ENCODE measurements around the gene CCM2.
A peak's percentile ranks its signal among the peaks of the same experiment; 100 is the strongest.

The CCM2 gene

GRCh38 chr7:44998153-44998871 lies 1.7 kb upstream of the CCM2 start:
- no peaks in the 10 kb centered on the region for H3K9me3 Mint-ChIP-seq
- H3K27ac Mint-ChIP-seq, result peak overlapping the region; percentile 75
- H3K27me3 Mint-ChIP-seq (ENCODE audit: low read depth), result no peaks in the 10 kb centered on the region
- peaks cover 6% of the 10 kb centered on the region for H3K36me3 Mint-ChIP-seq (ENCODE audit: low read depth)
- H3K4me1 Mint-ChIP-seq (ENCODE audit: low read depth), result peaks cover 39% of the 10 kb centered on the region
- H3K4me3 Mint-ChIP-seq, result peak overlapping the region; percentile 81

GRCh38 chr7:44999245-45000092 lies 532 bp upstream of the CCM2 start:
- Mint-ChIP-seq H3K36me3 (ENCODE audit: low read depth) (peaks cover 9% of the 10 kb centered on the region), H3K27ac (peak overlapping the region; percentile 87), H3K27me3 (ENCODE audit: low read depth) (no peaks in the 10 kb centered on the region), H3K4me1 (ENCODE audit: low read depth) (peaks cover 41% of the 10 kb centered on the region), H3K9me3 (no peaks in the 10 kb centered on the region), H3K4me3 (peak overlapping the region; percentile 82)

- peaks cover 33% of the 10 kb centered on the region for H3K4me1 Mint-ChIP-seq (ENCODE audit: low read depth)
- peak overlapping the region; percentile 91 for H3K4me3 Mint-ChIP-seq
- H3K27me3 Mint-ChIP-seq (ENCODE audit: low read depth), result no peaks in the 10 kb centered on the region
- H3K36me3 Mint-ChIP-seq (ENCODE audit: low read depth), result peaks cover 17% of the 10 kb centered on the region
- peak overlapping the region; percentile 85 for H3K27ac Mint-ChIP-seq
- H3K9me3 Mint-ChIP-seq, result no peaks in the 10 kb centered on the region
These were observed 1.2 kb downstream of the CCM2 start for GRCh38 chr7:45001138-45001694.

- no peak overlapping the region for H3K27ac Mint-ChIP-seq
- H3K4me3 Mint-ChIP-seq, result peak overlapping the region; percentile 91
- peaks cover 32% of the 10 kb centered on the region for H3K4me1 Mint-ChIP-seq (ENCODE audit: low read depth)
- H3K9me3 Mint-ChIP-seq, result no peaks in the 10 kb centered on the region
- peaks cover 19% of the 10 kb centered on the region for H3K36me3 Mint-ChIP-seq (ENCODE audit: low read depth)
- H3K27me3 Mint-ChIP-seq (ENCODE audit: low read depth), result no peaks in the 10 kb centered on the region
These were observed 1.8 kb downstream of the CCM2 start for GRCh38 chr7:45001826-45002225.

- no peak overlapping the region for H3K4me3 Mint-ChIP-seq
- peaks cover 45% of the 10 kb centered on the region for H3K4me1 Mint-ChIP-seq (ENCODE audit: low read depth)
- peaks cover 20% of the 10 kb centered on the region for H3K36me3 Mint-ChIP-seq (ENCODE audit: low read depth)
- no peaks in the 10 kb centered on the region for H3K27me3 Mint-ChIP-seq (ENCODE audit: low read depth)
- no peaks in the 10 kb centered on the region for H3K9me3 Mint-ChIP-seq
- H3K27ac Mint-ChIP-seq, result no peak overlapping the region
These were observed 3.8 kb downstream of the CCM2 start for GRCh38 chr7:45003789-45004188.

- no peaks in the 10 kb centered on the region for H3K9me3 Mint-ChIP-seq
- peak overlapping the region; percentile 79 for H3K27ac Mint-ChIP-seq
- peaks cover 20% of the 10 kb centered on the region for H3K36me3 Mint-ChIP-seq (ENCODE audit: low read depth)
- H3K4me3 Mint-ChIP-seq, result no peak overlapping the region
- no peaks in the 10 kb centered on the region for H3K27me3 Mint-ChIP-seq (ENCODE audit: low read depth)
- peaks cover 43% of the 10 kb centered on the region for H3K4me1 Mint-ChIP-seq (ENCODE audit: low read depth)
These were observed 7.1 kb downstream of the CCM2 start for GRCh38 chr7:45007106-45007505.

GRCh38 chr7:45007571-45008328 lies 7.7 kb downstream of the CCM2 start:
- no peaks in the 10 kb centered on the region for H3K27me3 Mint-ChIP-seq (ENCODE audit: low read depth)
- no peak overlapping the region for H3K4me3 Mint-ChIP-seq
- peaks cover 23% of the 10 kb centered on the region for H3K36me3 Mint-ChIP-seq (ENCODE audit: low read depth)
- peaks cover 43% of the 10 kb centered on the region for H3K4me1 Mint-ChIP-seq (ENCODE audit: low read depth)
- peak overlapping the region; percentile 79 for H3K27ac Mint-ChIP-seq
- no peaks in the 10 kb centered on the region for H3K9me3 Mint-ChIP-seq

GRCh38 chr7:45013465-45013967 lies 13.5 kb downstream of the CCM2 start:
- H3K36me3 Mint-ChIP-seq (ENCODE audit: low read depth), result peaks cover 22% of the 10 kb centered on the region
- no peak overlapping the region for H3K4me3 Mint-ChIP-seq
- no peaks in the 10 kb centered on the region for H3K9me3 Mint-ChIP-seq
- H3K27ac Mint-ChIP-seq, result peak overlapping the region; percentile 29
- peaks cover 27% of the 10 kb centered on the region for H3K4me1 Mint-ChIP-seq (ENCODE audit: low read depth)
- no peaks in the 10 kb centered on the region for H3K27me3 Mint-ChIP-seq (ENCODE audit: low read depth)

- Mint-ChIP-seq H3K9me3 (no peaks in the 10 kb centered on the region), H3K27me3 (ENCODE audit: low read depth) (no peaks in the 10 kb centered on the region), H3K27ac (no peak overlapping the region), H3K4me3 (no peak overlapping the region), H3K36me3 (ENCODE audit: low read depth) (peaks cover 21% of the 10 kb centered on the region), H3K4me1 (ENCODE audit: low read depth) (peaks cover 22% of the 10 kb centered on the region)
These were observed 15.3 kb downstream of the CCM2 start for GRCh38 chr7:45015313-45015712.

- peaks cover 32% of the 10 kb centered on the region for H3K4me1 Mint-ChIP-seq (ENCODE audit: low read depth)
- H3K36me3 Mint-ChIP-seq (ENCODE audit: low read depth), result peaks cover 23% of the 10 kb centered on the region
- H3K27me3 Mint-ChIP-seq (ENCODE audit: low read depth), result no peaks in the 10 kb centered on the region
- H3K4me3 Mint-ChIP-seq, result no peak overlapping the region
- H3K9me3 Mint-ChIP-seq, result no peaks in the 10 kb centered on the region
- H3K27ac Mint-ChIP-seq, result no peak overlapping the region
These were observed 17.3 kb downstream of the CCM2 start for GRCh38 chr7:45017253-45017652.

GRCh38 chr7:45020915-45021314 lies 20.9 kb downstream of the CCM2 start:
- no peak overlapping the region for H3K4me3 Mint-ChIP-seq
- H3K27me3 Mint-ChIP-seq (ENCODE audit: low read depth), result no peaks in the 10 kb centered on the region
- H3K27ac Mint-ChIP-seq, result peak overlapping the region; percentile 78
- H3K9me3 Mint-ChIP-seq, result no peaks in the 10 kb centered on the region
- peaks cover 23% of the 10 kb centered on the region for H3K36me3 Mint-ChIP-seq (ENCODE audit: low read depth)
- peaks cover 45% of the 10 kb centered on the region for H3K4me1 Mint-ChIP-seq (ENCODE audit: low read depth)

GRCh38 chr7:45021604-45022296 lies 21.7 kb downstream of the CCM2 start:
- peak overlapping the region; percentile 20 for H3K4me3 Mint-ChIP-seq
- H3K27ac Mint-ChIP-seq, result peak overlapping the region; percentile 88
- H3K36me3 Mint-ChIP-seq (ENCODE audit: low read depth), result peaks cover 22% of the 10 kb centered on the region
- H3K4me1 Mint-ChIP-seq (ENCODE audit: low read depth), result peaks cover 49% of the 10 kb centered on the region
- no peaks in the 10 kb centered on the region for H3K9me3 Mint-ChIP-seq
- H3K27me3 Mint-ChIP-seq (ENCODE audit: low read depth), result no peaks in the 10 kb centered on the region

GRCh38 chr7:45024126-45024744 lies 24.2 kb downstream of the CCM2 start:
- H3K4me1 Mint-ChIP-seq (ENCODE audit: low read depth), result peaks cover 58% of the 10 kb centered on the region
- no peak overlapping the region for H3K27ac Mint-ChIP-seq
- H3K4me3 Mint-ChIP-seq, result no peak overlapping the region
- no peaks in the 10 kb centered on the region for H3K9me3 Mint-ChIP-seq
- H3K36me3 Mint-ChIP-seq (ENCODE audit: low read depth), result peaks cover 42% of the 10 kb centered on the region
- H3K27me3 Mint-ChIP-seq (ENCODE audit: low read depth), result no peaks in the 10 kb centered on the region
